Measurements from ENCODE around the gene NAA35. TPM values are rescaled to one million over a fixed set of nuclear protein-coding genes. Genes with fewer than 3 reads are reported as not detected.

Gene NAA35
- total RNA-seq, 1 experiment from 2014 or later: 12.2 TPM

GRCh38 chr9:86027767-86028166, 86.8 kb downstream of the NAA35 start:
- 0 out of 2 replicates have a peak, but pooled peaks cover 7% of the 10 kb centered on the region for H3K36me3 ChIP-seq (ENCODE audit: low read depth, low read length)
- no peaks in the 10 kb centered on the region for H4K20me1 ChIP-seq (ENCODE audit: low read length)
- CTCF ChIA-PET: no interaction called here
- H3K9ac ChIP-seq (ENCODE audit: low read length): no peak overlapping the region
- H3F3A ChIP-seq (ENCODE audit: low read length, unreplicated experiment): no peaks in the 10 kb centered on the region
- TF ChIP-seq EZH2 (IDR thresholded peaks at IDR 0.05; ENCODE audit: low read length, unreplicated experiment) (no peak), CTCF (conservative IDR thresholded peaks at IDR 0.05; ENCODE audit: low read depth, low read length) (no peak), EZH2phosphoT487 (IDR thresholded peaks at IDR 0.05; ENCODE audit: borderline replicate concordance, low read length) (no peak)
- intact Hi-C loops (cut with micrococcal nuclease): no loop called here
- H3K27me3 ChIP-seq (ENCODE audit: low read length): no peaks in the 10 kb centered on the region
- no peaks in the 10 kb centered on the region for H3K79me2 ChIP-seq (ENCODE audit: low read length)
- no TSS peak for BruUV-seq (replicated peaks)
- H3K4me2 ChIP-seq (ENCODE audit: low read length): no peak overlapping the region
- no peaks in the 10 kb centered on the region for H3K9me2 ChIP-seq (replicated peaks; ENCODE audit: low read length)
- ATAC-seq: no peak
- no peaks in the 10 kb centered on the region for H3K4me1 ChIP-seq (ENCODE audit: insufficient read depth, low read length)
- no peak for DNase-seq
- H3K9me3 ChIP-seq (ENCODE audit: low read length): no peaks in the 10 kb centered on the region
- no peak overlapping the region for H2AFZ ChIP-seq (ENCODE audit: low read length)
- POLR2A ChIA-PET (ENCODE audit: unreplicated experiment): no interaction called here
- H3K27ac ChIP-seq (ENCODE audit: low read length): no peak overlapping the region
- H3K4me3 ChIP-seq (ENCODE audit: low read length): no peak overlapping the region

- POLR2A ChIA-PET (ENCODE audit: unreplicated experiment): no interaction called here
Measured at GRCh38 chr9:86034863-86035734, 94.2 kb downstream of the NAA35 start.

More at GRCh38 chr9:86034863-86035734, 94.2 kb downstream of the NAA35 start:
- Histone ChIP-seq H3K4me2 (ENCODE audit: low read length) (no peak overlapping the region), H4K20me1 (ENCODE audit: low read length) (no peaks in the 10 kb centered on the region), H3K4me3 (ENCODE audit: low read length) (no peak overlapping the region), H3K9ac (ENCODE audit: low read length) (no peak overlapping the region), H3K36me3 (ENCODE audit: low read depth, low read length) (no peaks in the 10 kb centered on the region), H3K9me2 (replicated peaks; ENCODE audit: low read length) (no peaks in the 10 kb centered on the region), H2AFZ (ENCODE audit: low read length) (no peak overlapping the region), H3F3A (ENCODE audit: low read length, unreplicated experiment) (no peaks in the 10 kb centered on the region), H3K79me2 (ENCODE audit: low read length) (no peaks in the 10 kb centered on the region), H3K4me1 (ENCODE audit: insufficient read depth, low read length) (no peaks in the 10 kb centered on the region), H3K9me3 (ENCODE audit: low read length) (no peaks in the 10 kb centered on the region), H3K27me3 (ENCODE audit: low read length) (no peaks in the 10 kb centered on the region), H3K27ac (ENCODE audit: low read length) (no peak overlapping the region)
- CTCF ChIA-PET: interaction anchor here (0.6 to 0.7 kb wide), 2 partner anchors 93 to 604 kb away, joined by 3 to 5 read pairs; no protein-coding TSS in a partner anchor
- intact Hi-C loops (cut with micrococcal nuclease): loop anchor here (2.0 kb wide), 1 partner anchor 204 kb away; no protein-coding TSS in a partner anchor
- ATAC-seq (peak; percentile 69), DNase-seq (peak; percentile 42)
- BruUV-seq (replicated peaks): no TSS peak
- no peak for TF ChIP-seq EZH2 (IDR thresholded peaks at IDR 0.05; ENCODE audit: low read length, unreplicated experiment)
- peak; percentile 68 for TF ChIP-seq CTCF (conservative IDR thresholded peaks at IDR 0.05; ENCODE audit: low read depth, low read length)
